ENCODE data around the gene ZNF587. TPM values are rescaled to one million over a fixed set of nuclear protein-coding genes. Genes with fewer than 3 reads are reported as not detected.
A peak's percentile ranks its signal among the peaks of the same experiment; 100 is the strongest.
"Not testable (repeated sequence)": the region's sequence is repeated elsewhere in the genome, so short reads cannot be mapped to it uniquely, and the experiment has no call there.

ZNF587 gene
- total RNA-seq, 2 experiments from 2014 or later = 22.7 to 45.9 TPM

DNA sequence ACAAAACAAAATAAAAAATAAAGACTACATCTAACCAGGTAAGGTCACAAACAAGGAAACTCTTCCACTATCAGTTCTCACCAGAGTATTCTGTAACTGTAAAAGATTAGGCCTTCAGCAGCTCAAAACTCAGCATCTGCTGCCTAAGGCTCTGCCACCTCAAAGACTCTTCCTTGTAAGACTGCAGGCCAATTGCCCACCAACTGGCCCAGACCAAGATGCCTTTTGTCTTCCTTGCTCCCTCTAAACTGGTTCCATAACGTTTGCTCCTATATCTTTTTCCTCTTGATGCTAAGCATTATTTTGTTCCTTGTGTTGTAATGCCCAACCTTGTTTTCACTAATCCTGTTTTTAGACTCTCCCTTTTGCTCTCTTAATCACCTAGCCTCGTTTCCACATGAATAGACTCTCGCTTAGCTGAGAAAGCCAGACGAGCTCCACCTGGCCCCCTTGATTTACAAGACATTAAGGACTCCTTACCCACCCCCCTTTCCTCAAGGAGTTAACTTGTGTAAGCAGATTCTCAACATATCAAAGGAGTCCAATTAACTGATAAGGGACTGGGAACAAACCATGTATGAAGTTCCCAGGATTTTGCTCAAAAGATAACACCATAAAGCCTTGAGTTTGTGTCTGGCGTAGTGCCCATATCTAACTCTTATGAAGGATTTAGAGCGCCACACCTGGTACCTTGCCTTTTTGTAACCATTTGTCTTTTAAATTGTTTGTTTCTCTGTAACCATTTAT is 37.7 kb downstream of the ZNF587 start:
- Histone ChIP-seq H2AFZ (ENCODE audit: low read length) (no peak overlapping the region), H3K4me2 (ENCODE audit: low read length) (peak overlapping the region; percentile 71), H3K27ac (ENCODE audit: low read depth, low read length, poor library complexity, severe bottlenecking) (no peak overlapping the region), H3K9me2 (ENCODE audit: insufficient read depth, low read length) (no peaks in the 10 kb centered on the region), H3K4me3 (ENCODE audit: low read depth, low read length, poor library complexity, severe bottlenecking) (peak overlapping the region; percentile 93), H3K79me2 (ENCODE audit: insufficient read depth, low read depth, low read length) (peaks cover 64% of the 10 kb centered on the region), H3K4me1 (ENCODE audit: insufficient read depth, low read length, poor library complexity, severe bottlenecking) (peaks cover 13% of the 10 kb centered on the region), H4K20me1 (ENCODE audit: insufficient read depth, low read length) (no peaks in the 10 kb centered on the region), H3K9me3 (ENCODE audit: low read length) (no peaks in the 10 kb centered on the region), H3K36me3 (ENCODE audit: insufficient read depth, low read length) (peaks cover 52% of the 10 kb centered on the region)
- no peak for DNase-seq (ENCODE audit: low spot score)
- no TSS peak for BruUV-seq (replicated peaks)
- TF ChIP-seq, protein P1, sequence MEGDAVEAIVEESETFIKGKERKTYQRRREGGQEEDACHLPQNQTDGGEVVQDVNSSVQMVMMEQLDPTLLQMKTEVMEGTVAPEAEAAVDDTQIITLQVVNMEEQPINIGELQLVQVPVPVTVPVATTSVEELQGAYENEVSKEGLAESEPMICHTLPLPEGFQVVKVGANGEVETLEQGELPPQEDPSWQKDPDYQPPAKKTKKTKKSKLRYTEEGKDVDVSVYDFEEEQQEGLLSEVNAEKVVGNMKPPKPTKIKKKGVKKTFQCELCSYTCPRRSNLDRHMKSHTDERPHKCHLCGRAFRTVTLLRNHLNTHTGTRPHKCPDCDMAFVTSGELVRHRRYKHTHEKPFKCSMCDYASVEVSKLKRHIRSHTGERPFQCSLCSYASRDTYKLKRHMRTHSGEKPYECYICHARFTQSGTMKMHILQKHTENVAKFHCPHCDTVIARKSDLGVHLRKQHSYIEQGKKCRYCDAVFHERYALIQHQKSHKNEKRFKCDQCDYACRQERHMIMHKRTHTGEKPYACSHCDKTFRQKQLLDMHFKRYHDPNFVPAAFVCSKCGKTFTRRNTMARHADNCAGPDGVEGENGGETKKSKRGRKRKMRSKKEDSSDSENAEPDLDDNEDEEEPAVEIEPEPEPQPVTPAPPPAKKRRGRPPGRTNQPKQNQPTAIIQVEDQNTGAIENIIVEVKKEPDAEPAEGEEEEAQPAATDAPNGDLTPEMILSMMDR (conservative IDR thresholded peaks at IDR 0.05; ENCODE audit: low read length) = peak; percentile 56
- no peak for TF ChIP-seq EZH2phosphoT487 (IDR thresholded peaks at IDR 0.05; ENCODE audit: borderline replicate concordance, low read depth, low read length)
- CTCF ChIA-PET (ENCODE audit: unreplicated experiment) = no interaction called here
- POLR2A ChIA-PET = no interaction called here
- intact Hi-C loops (cut with micrococcal nuclease; ENCODE audit: unreplicated experiment) = no loop called here

DNA sequence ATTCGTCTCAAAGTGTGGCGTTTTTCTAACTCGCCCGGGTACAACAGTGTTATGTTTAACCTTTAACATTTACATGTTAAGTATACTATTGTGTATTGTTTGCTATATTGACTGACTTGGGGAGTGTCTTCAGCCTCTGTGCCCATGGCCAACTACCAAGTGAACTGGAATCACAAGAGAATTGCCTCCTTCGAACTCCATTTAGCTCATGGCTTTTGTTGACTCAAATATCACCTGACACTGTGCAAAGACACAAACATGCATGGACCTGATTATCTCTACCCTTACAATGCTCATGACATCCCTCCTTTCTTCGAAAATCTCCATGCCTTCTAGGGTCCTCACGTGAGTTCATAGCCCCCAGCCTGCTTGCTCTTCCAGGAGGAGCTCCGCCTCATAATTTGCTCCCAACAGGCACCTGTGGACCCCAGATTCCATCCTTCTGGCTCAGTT is 38.5 kb downstream of the ZNF587 start:
- Histone ChIP-seq H3K36me3 (ENCODE audit: insufficient read depth, low read length) (peaks cover 46% of the 10 kb centered on the region), H2AFZ (ENCODE audit: low read length) (peak overlapping the region; percentile 94; the same call in 1 of the 2 replicates), H3K27ac (ENCODE audit: low read depth, low read length, poor library complexity, severe bottlenecking) (peak overlapping the region; percentile 41), H3K4me2 (ENCODE audit: low read length) (peak overlapping the region; percentile 71), H3K9me2 (ENCODE audit: insufficient read depth, low read length) (no peaks in the 10 kb centered on the region), H4K20me1 (ENCODE audit: insufficient read depth, low read length) (no peaks in the 10 kb centered on the region), H3K9me3 (ENCODE audit: low read length) (no peaks in the 10 kb centered on the region), H3K4me3 (ENCODE audit: low read depth, low read length, poor library complexity, severe bottlenecking) (peak overlapping the region; percentile 93), H3K79me2 (ENCODE audit: insufficient read depth, low read depth, low read length) (peaks cover 57% of the 10 kb centered on the region), H3K4me1 (ENCODE audit: insufficient read depth, low read length, poor library complexity, severe bottlenecking) (peaks cover 13% of the 10 kb centered on the region)
- DNase-seq (ENCODE audit: low spot score) = peak; percentile 5
- ChIA-PET CTCF (ENCODE audit: unreplicated experiment) (no interaction called here), POLR2A (no interaction called here)
- intact Hi-C loops (cut with micrococcal nuclease; ENCODE audit: unreplicated experiment) = no loop called here
- TF ChIP-seq, protein P1 (conservative IDR thresholded peaks at IDR 0.05; ENCODE audit: low read length) = no peak
- no peak for TF ChIP-seq EZH2phosphoT487 (IDR thresholded peaks at IDR 0.05; ENCODE audit: borderline replicate concordance, low read depth, low read length)
- TSS peak; percentile 72 for BruUV-seq (replicated peaks)

DNA sequence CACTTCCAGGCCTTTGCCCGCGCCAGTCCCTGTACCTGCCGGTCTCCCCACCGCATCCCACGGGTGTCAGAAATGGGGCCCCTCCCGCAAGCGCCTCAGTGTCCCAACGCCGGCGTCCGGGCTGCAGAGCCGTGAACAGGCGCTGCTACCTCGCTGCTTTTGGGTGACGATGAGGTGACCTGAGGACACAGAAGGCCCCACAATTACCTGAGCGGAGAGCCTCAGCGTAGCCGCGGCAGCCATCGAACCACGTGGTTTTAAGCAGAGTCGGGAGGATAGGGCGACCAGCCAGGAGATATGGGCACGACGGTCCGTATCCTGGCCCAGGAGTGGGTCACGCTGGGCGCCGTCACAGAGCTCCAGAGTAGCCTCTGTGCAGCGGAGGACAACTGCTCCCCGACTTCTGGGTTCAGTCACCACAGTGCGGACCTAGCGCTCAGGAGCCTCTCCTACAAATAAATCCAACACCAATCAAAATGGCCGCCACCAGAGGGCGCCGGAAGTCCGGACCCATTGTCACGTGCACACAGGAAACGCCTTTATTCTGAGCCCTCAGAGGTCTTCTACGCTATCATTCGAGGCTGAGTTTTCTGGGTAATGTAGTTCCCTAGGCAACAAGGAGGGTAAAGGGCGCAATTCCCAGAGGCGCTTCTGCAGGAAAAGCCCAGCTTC is 39.0 kb downstream of the ZNF587 start, which contains the start of gene ZNF814:
Gene ZNF814 (minus strand): TSS at position 478 of the 672 bp plus-strand sequence. CDS start 235 bp downstream, at position 243.
- peak within 1 kb of the TSS; percentile 71 for H3K4me2 ChIP-seq (ENCODE audit: low read length)
- intact Hi-C loops (cut with micrococcal nuclease; ENCODE audit: unreplicated experiment) = no loop called here
- TF ChIP-seq EZH2phosphoT487 (IDR thresholded peaks at IDR 0.05; ENCODE audit: borderline replicate concordance, low read depth, low read length) = no peak
- TF ChIP-seq, protein P1 (conservative IDR thresholded peaks at IDR 0.05; ENCODE audit: low read length) = peak; percentile 48
- H3K36me3 ChIP-seq (ENCODE audit: insufficient read depth, low read length) = peaks cover 40% of the 10 kb centered on the region
- H2AFZ ChIP-seq (ENCODE audit: low read length) = peak within 1 kb of the TSS; percentile 94
- H3K9me2 ChIP-seq (ENCODE audit: insufficient read depth, low read length) = no peaks in the 10 kb centered on the region
- H3K4me3 ChIP-seq (ENCODE audit: low read depth, low read length, poor library complexity, severe bottlenecking) = peak within 1 kb of the TSS; percentile 93
- no peaks in the 10 kb centered on the region for H3K9me3 ChIP-seq (ENCODE audit: low read length)
- H3K79me2 ChIP-seq (ENCODE audit: insufficient read depth, low read depth, low read length) = peaks cover 51% of the 10 kb centered on the region
- peak within 1 kb of the TSS; percentile 41 for H3K27ac ChIP-seq (ENCODE audit: low read depth, low read length, poor library complexity, severe bottlenecking)
- H4K20me1 ChIP-seq (ENCODE audit: insufficient read depth, low read length) = no peaks in the 10 kb centered on the region
- peak; percentile 92 for DNase-seq (ENCODE audit: low spot score)
- H3K4me1 ChIP-seq (ENCODE audit: insufficient read depth, low read length, poor library complexity, severe bottlenecking) = peaks cover 13% of the 10 kb centered on the region
- POLR2A ChIA-PET = no interaction called here
- BruUV-seq (replicated peaks) = no TSS peak
- CTCF ChIA-PET (ENCODE audit: unreplicated experiment) = no interaction called here

- H3K4me3 ChIP-seq (ENCODE audit: low read depth, low read length, poor library complexity, severe bottlenecking); H3K4me2 ChIP-seq (ENCODE audit: low read length); H2AFZ ChIP-seq (ENCODE audit: low read length); DNase-seq (ENCODE audit: low spot score); H4K20me1 ChIP-seq (ENCODE audit: insufficient read depth, low read length); H3K27ac ChIP-seq (ENCODE audit: low read depth, low read length, poor library complexity, severe bottlenecking); POLR2A ChIA-PET; H3K9me2 ChIP-seq (ENCODE audit: insufficient read depth, low read length); intact Hi-C loops (cut with micrococcal nuclease; ENCODE audit: unreplicated experiment); CTCF ChIA-PET (ENCODE audit: unreplicated experiment); H3K9me3 ChIP-seq (ENCODE audit: low read length); BruUV-seq (replicated peaks): not testable (repeated sequence)
- peaks cover 20% of the 10 kb centered on the region for H3K36me3 ChIP-seq (ENCODE audit: insufficient read depth, low read length)
- peaks cover 13% of the 10 kb centered on the region for H3K4me1 ChIP-seq (ENCODE audit: insufficient read depth, low read length, poor library complexity, severe bottlenecking)
- peaks cover 31% of the 10 kb centered on the region for H3K79me2 ChIP-seq (ENCODE audit: insufficient read depth, low read depth, low read length)
Measured at GRCh38 chr19:57890706-57891105, 41.0 kb downstream of the ZNF587 start.
